Measurements from ENCODE around the gene AMH.

GRCh38 chr19:2300533-2300932, 51.4 kb downstream of the AMH start:
- no peak for TF ChIP-seq CTCF (conservative IDR thresholded peaks at IDR 0.05)
- TF ChIP-seq ZFX (IDR thresholded peaks at IDR 0.05) = no peak
